Vagina (tissue), 2 donors: ENCODE data around the gene RPS3A. TPM values are rescaled to one million over a fixed set of nuclear protein-coding genes. Genes with fewer than 3 reads are reported as not detected.

ENCODE experiments used
- DNase-seq, 2 donors: peaks; one replicate each; pipeline ENCODE4 v3.0.0-alpha.2; 2017; ENCODE audit errors: extremely low spot score in 2 of 2
- H3K27ac ChIP-seq: fragments of 200-600 bp; sonication (generic); one replicate; pipeline ENCODE4 v1.5.1; 2019
- H3K27me3 ChIP-seq: fragments of 200-600 bp; sonication (generic); one replicate; pipeline ENCODE4 v1.5.1; 2019
- H3K36me3 ChIP-seq, 2 donors: fragments of 200-600 bp; sonication (generic); one replicate each; pipeline ENCODE4 v1.5.1; 2017 to 2019
- H3K4me1 ChIP-seq: fragments of 200-600 bp; sonication (generic); one replicate; pipeline ENCODE4 v1.5.1; 2019
- H3K4me3 ChIP-seq, 2 donors: fragments of 200-600 bp; sonication (generic); 1 replicate in 1 of 2; 2 replicates in 1 of 2; pipeline ENCODE4 v1.5.1; 2016 to 2019
- H3K9me3 ChIP-seq: fragments of 200-600 bp; sonication (generic); one replicate; pipeline ENCODE4 v1.5.1; 2019
- POLR2A ChIP-seq, 2 donors: fragments of 450-650 bp; IDR thresholded peaks; one replicate each; pipeline ENCODE4 v1.6.1; 2017; ENCODE audit warnings: antibody characterized with exemption in 2 of 2, mild to moderate bottlenecking in 2 of 2, moderate library complexity in 2 of 2
- POLR2AphosphoS5 ChIP-seq, 2 donors: sonication (generic); formaldehyde crosslinking; IDR thresholded peaks; one replicate each; pipeline ENCODE4 v1.9.0; 2017; ENCODE audit warnings: antibody characterized with exemption in 2 of 2, mild to moderate bottlenecking in 2 of 2, low read depth in 1 of 2; ENCODE audit not compliant: insufficient read depth in 1 of 2
- intact Hi-C: fragments of 100-400 bp; cut with DNase I; formaldehyde crosslinking; loops from one replicate; pipeline ENCODE4 v1.15.1; 2023
- small RNA-seq: library from RNA; depleted of rRNA; stranded (forward); fragments of <200 nt; gene quantifications from one replicate; pipeline ENCODE3, GENCODE V24; 2016
- total RNA-seq: library from RNA; depleted of rRNA; stranded (reverse); fragments of >200 nt; gene quantifications from one replicate; pipeline ENCODE4 v1.2.3, GENCODE V29; 2016
- TF ChIP-seq, protein P1 (sequence below), 3 experiments: fragments of 450-650 bp in 2 of 3; fragments of 200-600 bp in 1 of 3; sonication (generic) in 1 of 3; IDR thresholded peaks; one replicate each; pipeline ENCODE4 v1.5.1; 2017 to 2019; ENCODE audit warnings: antibody characterized with exemption in 3 of 3, mild to moderate bottlenecking in 2 of 3, moderate library complexity in 2 of 3

The RPS3A gene
- total RNA-seq, 1 donor from 2014 or later = 2,695 TPM

DNA sequence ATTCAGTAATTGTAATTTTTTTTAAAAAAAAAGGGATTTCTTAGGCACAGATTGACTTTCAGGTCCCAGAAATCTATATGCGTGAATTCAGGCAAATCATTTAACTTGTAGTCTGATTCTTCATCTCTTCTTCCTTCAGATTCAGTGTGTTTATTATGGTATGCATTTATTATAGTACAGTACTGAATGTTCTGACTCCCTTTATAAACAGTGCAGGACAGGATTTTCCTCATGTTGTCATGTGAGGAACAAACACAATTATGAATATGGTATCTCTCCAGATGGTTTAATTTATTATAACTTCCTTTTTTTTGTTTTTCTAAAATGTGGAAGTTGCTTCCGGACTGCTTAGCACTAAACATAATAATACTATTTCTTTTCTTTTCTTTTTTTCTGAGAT, 54.2 kb downstream of the RPS3A start:
- intact Hi-C loops = no loop called here
- no peaks in the 10 kb centered on the region for H3K9me3 ChIP-seq
- H3K27ac ChIP-seq = no peak overlapping the region
- no peak overlapping the region for H3K4me3 ChIP-seq
- DNase-seq = no peak
- H3K4me1 ChIP-seq = no peaks in the 10 kb centered on the region
- H3K27me3 ChIP-seq = no peaks in the 10 kb centered on the region
- TF ChIP-seq POLR2AphosphoS5 (IDR thresholded peaks at IDR 0.05; ENCODE audit: insufficient read depth in 1 of 2, low read depth in 1 of 2) = no peak
- no peak for TF ChIP-seq POLR2A (IDR thresholded peaks at IDR 0.05)
- TF ChIP-seq, protein P1, sequence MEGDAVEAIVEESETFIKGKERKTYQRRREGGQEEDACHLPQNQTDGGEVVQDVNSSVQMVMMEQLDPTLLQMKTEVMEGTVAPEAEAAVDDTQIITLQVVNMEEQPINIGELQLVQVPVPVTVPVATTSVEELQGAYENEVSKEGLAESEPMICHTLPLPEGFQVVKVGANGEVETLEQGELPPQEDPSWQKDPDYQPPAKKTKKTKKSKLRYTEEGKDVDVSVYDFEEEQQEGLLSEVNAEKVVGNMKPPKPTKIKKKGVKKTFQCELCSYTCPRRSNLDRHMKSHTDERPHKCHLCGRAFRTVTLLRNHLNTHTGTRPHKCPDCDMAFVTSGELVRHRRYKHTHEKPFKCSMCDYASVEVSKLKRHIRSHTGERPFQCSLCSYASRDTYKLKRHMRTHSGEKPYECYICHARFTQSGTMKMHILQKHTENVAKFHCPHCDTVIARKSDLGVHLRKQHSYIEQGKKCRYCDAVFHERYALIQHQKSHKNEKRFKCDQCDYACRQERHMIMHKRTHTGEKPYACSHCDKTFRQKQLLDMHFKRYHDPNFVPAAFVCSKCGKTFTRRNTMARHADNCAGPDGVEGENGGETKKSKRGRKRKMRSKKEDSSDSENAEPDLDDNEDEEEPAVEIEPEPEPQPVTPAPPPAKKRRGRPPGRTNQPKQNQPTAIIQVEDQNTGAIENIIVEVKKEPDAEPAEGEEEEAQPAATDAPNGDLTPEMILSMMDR (IDR thresholded peaks at IDR 0.05) = no peak
- peaks cover 0 to 14% of the 10 kb centered on the region in 2 donors for H3K36me3 ChIP-seq

Small RNA genes within 50 kb of the gene (small RNA-seq; reads per million reads assigned to genes)
- not detected for gene SNORD73A
- gene SNORD73B = not detected

Other genes with a start within 250 kb of the RPS3A start
- 68.0 TPM for gene LRBA, start 84.3 kb upstream of the RPS3A start, total RNA-seq
- not detected for gene PRSS48, start 177.5 kb downstream of the RPS3A start, total RNA-seq
- 86.4 TPM for gene SH3D19, start 226.0 kb downstream of the RPS3A start, total RNA-seq